Keratinocyte (primary cell): Measurements from ENCODE around the gene RHBDF1. TPM values are rescaled to one million over a fixed set of nuclear protein-coding genes. Genes with fewer than 3 reads are reported as not detected.

Experiments
- DNase-seq: peaks from one replicate; pipeline ENCODE4 v3.0.0-alpha.2; 2011; ENCODE audit warnings: low read depth, missing footprints, low spot score
- FAIRE-seq: peaks from 2 replicates; lab custom pipeline; 2011; peaks lifted over from hg19 to GRCh38; lab: Jason Lieb, UNC
- H2AFZ ChIP-seq: 2 replicates; pipeline ENCODE4 v1.6.0; 2012; ENCODE audit warnings: low read length, control low read depth, inconsistent platforms; ENCODE audit not compliant: control insufficient read depth
- H3K27ac ChIP-seq: 2 replicates; pipeline ENCODE4 v1.5.1; 2011; ENCODE audit warnings: low read length; ENCODE audit not compliant: control insufficient read depth, insufficient read depth
- H3K27me3 ChIP-seq: 3 replicates; pipeline ENCODE4 v1.6.0; 2011; ENCODE audit warnings: low read length; ENCODE audit not compliant: control insufficient read depth, insufficient read depth; ENCODE audit errors: extremely low read depth
- H3K36me3 ChIP-seq, 2 experiments: 2 replicates in 1 of 2; 3 replicates in 1 of 2; pipeline ENCODE4 v1.5.1; 2011; ENCODE audit warnings: low read length in 2 of 2, mild to moderate bottlenecking in 1 of 2; ENCODE audit not compliant: control insufficient read depth in 2 of 2, insufficient read depth in 2 of 2; ENCODE audit errors: extremely low read depth in 1 of 2
- H3K4me1 ChIP-seq: 3 replicates; pipeline ENCODE4 v1.5.1; 2011; ENCODE audit warnings: low read length; ENCODE audit not compliant: control insufficient read depth, insufficient read depth; ENCODE audit errors: extremely low read depth
- H3K4me2 ChIP-seq: 3 replicates; pipeline ENCODE4 v1.6.0; 2011; ENCODE audit warnings: low read depth, low read length; ENCODE audit not compliant: control insufficient read depth, insufficient read depth; ENCODE audit errors: extremely low read depth
- H3K4me3 ChIP-seq, 3 experiments: fragments of 200-600 bp in 1 of 3; sonication (generic) in 1 of 3; 2 replicates in 2 of 3; 3 replicates in 1 of 3; pipeline ENCODE4 v1.5.1; 2011 to 2016; ENCODE audit warnings: low read length in 3 of 3, mild to moderate bottlenecking in 3 of 3, control low read depth in 2 of 3, inconsistent platforms in 1 of 3, low read depth in 1 of 3, mixed read lengths in 1 of 3, mixed run types in 1 of 3, moderate library complexity in 1 of 3; ENCODE audit not compliant: control insufficient read depth in 2 of 3, insufficient read depth in 2 of 3; ENCODE audit errors: extremely low read depth in 1 of 3
- H3K79me2 ChIP-seq: 2 replicates; pipeline ENCODE4 v1.6.0; 2012; ENCODE audit warnings: low read length; ENCODE audit not compliant: control insufficient read depth, insufficient read depth
- H3K9ac ChIP-seq: 3 replicates; pipeline ENCODE4 v1.6.0; 2011; ENCODE audit warnings: low read length; ENCODE audit not compliant: control insufficient read depth, insufficient read depth; ENCODE audit errors: extremely low read depth
- H3K9me1 ChIP-seq: 3 replicates; pipeline ENCODE4 v1.6.0; 2011; ENCODE audit warnings: low read length; ENCODE audit not compliant: control insufficient read depth, insufficient read depth; ENCODE audit errors: extremely low read depth
- H3K9me3 ChIP-seq: 2 replicates; pipeline ENCODE4 v1.5.1; 2012; ENCODE audit warnings: low read depth, low read length; ENCODE audit not compliant: control insufficient read depth
- H4K20me1 ChIP-seq: 3 replicates; pipeline ENCODE4 v1.6.0; 2011; ENCODE audit warnings: low read length; ENCODE audit not compliant: control insufficient read depth, insufficient read depth; ENCODE audit errors: extremely low read depth
- CTCF ChIP-seq, 3 experiments: IDR thresholded peaks in 1 of 3; conservative IDR thresholded peaks in 1 of 3; optimal IDR thresholded peaks in 1 of 3; 2 replicates in 2 of 3; 3 replicates in 1 of 3; pipeline versions ENCODE3 to v1.5.1; 2011; ENCODE audit warnings: low read length in 3 of 3, mild to moderate bottlenecking in 3 of 3, moderate library complexity in 2 of 3, control low read depth in 1 of 3, inconsistent platforms in 1 of 3; ENCODE audit not compliant: insufficient read depth in 2 of 3; ENCODE audit errors: extremely low read depth in 1 of 3
- EZH2 ChIP-seq: IDR thresholded peaks from one replicate; pipeline ENCODE4 v1.6.1; 2012; ENCODE audit warnings: inconsistent platforms, mild to moderate bottlenecking, low read length, moderate library complexity
- dilution Hi-C: fragments of 300-500 bp; cut with MboI; formaldehyde crosslinking; loops from one replicate; pipeline ENCODE4 v1.7.0; 2020; ENCODE audit warnings: low sequenced_read_pairs; ENCODE audit not compliant: extremely low pct_ligation_motif_present
- polyA plus RNA-seq, 5 experiments: library from polyadenylated mRNA; depleted of rRNA in 3 of 5; stranded (reverse) in 3 of 5; stranded (forward) in 1 of 5; unstranded in 1 of 5; fragments of >200 nt; gene quantifications; 1 replicate in 1 of 5; 2 replicates in 3 of 5; 3 replicates in 1 of 5; pipeline versions ENCODE4 v1.2.1 to v1.2.3, GENCODE V29; 2011 to 2012; ENCODE audit warnings: missing spikeins in 2 of 5, low read depth in 1 of 5, low replicate concordance in 1 of 5

The RHBDF1 gene
- polyA plus RNA-seq, 1 donor (not counting 4 experiments of a cell fraction or from before 2014, with no cell fraction given): 20.4 TPM

GRCh38 chr16:119835-120491 lies 47.5 kb upstream of the RHBDF1 start:
- dilution Hi-C loops: no loop called here
- H3K27ac ChIP-seq: no peak overlapping the region
- H3K4me2 ChIP-seq: no peak overlapping the region
- TF ChIP-seq CTCF (optimal IDR thresholded peaks at IDR 0.05 in 1 of 3, IDR thresholded peaks at IDR 0.05 in 1 of 3, conservative IDR thresholded peaks at IDR 0.05 in 1 of 3; ENCODE audit: extremely low read depth in 1 of 3, insufficient read depth in 2 of 3, low read length in 3 of 3): no peak
- no peak for TF ChIP-seq EZH2
- peaks cover 2% of the 10 kb centered on the region for H4K20me1 ChIP-seq
- no peak overlapping the region for H3K9ac ChIP-seq
- no peaks in the 10 kb centered on the region for H3K4me1 ChIP-seq
- FAIRE-seq (no peak), DNase-seq (no peak)
- no peaks in the 10 kb centered on the region for H3K9me3 ChIP-seq
- H3K79me2 ChIP-seq: no peaks in the 10 kb centered on the region
- H2AFZ ChIP-seq: no peak overlapping the region
- no peaks in the 10 kb centered on the region for H3K27me3 ChIP-seq
- no peaks in the 10 kb centered on the region for H3K9me1 ChIP-seq
- peaks cover 9 to 13% of the 10 kb centered on the region in 2 experiments for H3K36me3 ChIP-seq
- H3K4me3 ChIP-seq: no peak overlapping the region

DNA sequence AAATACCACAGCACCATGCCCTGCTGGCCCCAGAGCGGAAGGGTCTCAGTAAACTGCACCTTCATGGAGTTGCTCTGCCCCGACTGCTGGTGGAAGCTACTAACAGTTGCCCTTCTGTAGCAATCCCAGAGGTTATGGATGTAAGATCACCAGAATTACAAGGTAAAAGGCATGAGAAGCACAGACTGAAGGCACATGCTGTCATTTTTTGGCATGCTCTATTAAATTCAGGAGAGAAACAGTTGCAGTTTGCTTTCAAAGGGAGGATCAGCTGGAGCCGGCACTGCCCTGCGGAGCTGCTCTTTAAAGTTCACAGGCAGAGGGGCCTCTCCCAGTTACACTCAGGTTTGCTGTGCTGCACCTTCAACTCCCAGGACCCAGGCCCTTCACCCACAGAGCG lies 46.9 kb upstream of the RHBDF1 start:
- Histone ChIP-seq H3K79me2 (no peaks in the 10 kb centered on the region), H4K20me1 (peaks cover 2% of the 10 kb centered on the region), H3K9me3 (no peaks in the 10 kb centered on the region), H3K9ac (no peak overlapping the region), H3K36me3 (peaks cover 9 to 13% of the 10 kb centered on the region in 2 experiments), H3K27ac (no peak overlapping the region), H2AFZ (no peak overlapping the region), H3K4me3 (no peak overlapping the region), H3K27me3 (no peaks in the 10 kb centered on the region), H3K9me1 (peaks cover 1% of the 10 kb centered on the region), H3K4me1 (no peaks in the 10 kb centered on the region), H3K4me2 (no peak overlapping the region)
- dilution Hi-C loops: no loop called here
- DNase-seq (no peak), FAIRE-seq (no peak)
- TF ChIP-seq CTCF (optimal IDR thresholded peaks at IDR 0.05 in 1 of 3, IDR thresholded peaks at IDR 0.05 in 1 of 3, conservative IDR thresholded peaks at IDR 0.05 in 1 of 3; ENCODE audit: extremely low read depth in 1 of 3, insufficient read depth in 2 of 3, low read length in 3 of 3) (no peak), EZH2 (no peak)
